IMR-90 (cell line): ENCODE data around the gene PLD6. TPM values are rescaled to one million over a fixed set of nuclear protein-coding genes. Genes with fewer than 3 reads are reported as not detected.

Experiments used
- ATAC-seq: fragments of 200-7000 bp; cut with Tn5 transposase; 2 replicates; pipeline ENCODE4 v1.9.1; 2020; ENCODE audit warnings: low read depth, mild to moderate bottlenecking, moderate library complexity
- BruUV-seq: library from RNA; stranded (reverse); fragments of 400-500 nt; replicated peaks from 2 replicates; lab custom pipeline; 2021; lab: Mats Ljungman, UMichigan
- CTCF ChIA-PET: fragments of 300-600 bp; formaldehyde crosslinking; extraction: SDS; loops from one replicate; lab custom pipeline; 2021; ENCODE audit warnings: antibody characterized with exemption; lab: Yijun Ruan, JAX
- POLR2A ChIA-PET: fragments of 300-600 bp; sonication (Branson Sonifier 250); formaldehyde crosslinking; loops from one replicate; lab custom pipeline; 2022; ENCODE audit warnings: antibody characterized with exemption; ENCODE audit not compliant: unreplicated experiment; lab: Charles Lee
- DNase-seq: peaks from one replicate; pipeline ENCODE4 v3.0.0; 2013
- H2AFZ ChIP-seq: replicated peaks from 2 replicates; pipeline ENCODE3; 2013; ENCODE audit warnings: low read length, mild to moderate bottlenecking; ENCODE audit not compliant: poor library complexity
- H2AK5ac ChIP-seq: 2 replicates; pipeline ENCODE4 v1.6.1; 2013; ENCODE audit warnings: low read depth, low read length, inconsistent platforms
- H2AK9ac ChIP-seq: replicated peaks from 2 replicates; pipeline ENCODE3; 2013; ENCODE audit warnings: mild to moderate bottlenecking, low read depth, low read length, moderate library complexity; ENCODE audit not compliant: poor library complexity
- H2BK120ac ChIP-seq: 2 replicates; pipeline ENCODE4 v1.6.1; 2013; ENCODE audit warnings: low read depth, low read length, inconsistent platforms
- H2BK15ac ChIP-seq: 3 replicates; pipeline ENCODE4 v1.6.1; 2013; ENCODE audit warnings: low read depth, low read length, inconsistent platforms
- H2BK20ac ChIP-seq: 2 replicates; pipeline ENCODE4 v1.6.1; 2013; ENCODE audit warnings: low read depth, mild to moderate bottlenecking, inconsistent platforms, low read length, moderate library complexity
- H2BK5ac ChIP-seq: 2 replicates; pipeline ENCODE4 v1.6.1; 2013; ENCODE audit warnings: mild to moderate bottlenecking, low read depth, low read length, inconsistent platforms; ENCODE audit not compliant: poor library complexity, severe bottlenecking
- H3K14ac ChIP-seq: replicated peaks from 2 replicates; pipeline ENCODE4 v1.6.1; 2013; ENCODE audit warnings: low read depth, low read length, inconsistent platforms
- H3K18ac ChIP-seq: 2 replicates; pipeline ENCODE4 v1.6.1; 2013; ENCODE audit warnings: low read depth, low read length, control low read depth
- H3K23ac ChIP-seq: 2 replicates; pipeline ENCODE4 v1.6.1; 2013; ENCODE audit warnings: low read depth, low read length, inconsistent platforms
- H3K27ac ChIP-seq: 2 replicates; pipeline ENCODE4 v1.5.1; 2013; ENCODE audit warnings: mild to moderate bottlenecking, control low read depth, low read length; ENCODE audit not compliant: insufficient read depth
- H3K27me3 ChIP-seq: 2 replicates; pipeline ENCODE4 v1.6.1; 2013; ENCODE audit warnings: low read length; ENCODE audit not compliant: control insufficient read depth, insufficient read depth
- H3K36me3 ChIP-seq: 2 replicates; pipeline ENCODE4 v1.6.1; 2013; ENCODE audit warnings: low read length, mixed read lengths; ENCODE audit not compliant: control insufficient read depth, insufficient read depth
- H3K4ac ChIP-seq: 2 replicates; pipeline ENCODE4 v1.6.1; 2013; ENCODE audit warnings: low read depth, low read length, inconsistent platforms
- H3K4me1 ChIP-seq: 2 replicates; pipeline ENCODE4 v1.6.1; 2013; ENCODE audit warnings: low read length, mixed read lengths; ENCODE audit not compliant: control insufficient read depth, insufficient read depth
- H3K4me2 ChIP-seq: 2 replicates; pipeline ENCODE4 v1.6.1; 2013; ENCODE audit warnings: low read depth, mild to moderate bottlenecking, control low read depth, low read length, moderate library complexity
- H3K4me3 ChIP-seq: 2 replicates; pipeline ENCODE4 v1.5.1; 2013; ENCODE audit warnings: low read depth, mild to moderate bottlenecking, control low read depth, low read length, moderate library complexity; ENCODE audit not compliant: insufficient read depth
- H3K56ac ChIP-seq: 2 replicates; pipeline ENCODE4 v1.6.1; 2013; ENCODE audit warnings: low read length, inconsistent platforms; ENCODE audit not compliant: insufficient read depth; ENCODE audit errors: extremely low read depth
- H3K79me1 ChIP-seq, 2 experiments: 2 replicates each; pipeline ENCODE4 v1.6.1; 2013; ENCODE audit warnings: low read length in 2 of 2, inconsistent platforms in 1 of 2, low read depth in 1 of 2
- H3K9ac ChIP-seq: 2 replicates; pipeline ENCODE4 v1.6.1; 2013; ENCODE audit warnings: low read depth, low read length, control low read depth
- H3K9me1 ChIP-seq: 2 replicates; pipeline ENCODE4 v1.6.1; 2013; ENCODE audit warnings: low read length, inconsistent platforms; ENCODE audit not compliant: insufficient read depth
- H3K9me3 ChIP-seq: 2 replicates; pipeline ENCODE4 v1.6.1; 2013; ENCODE audit warnings: low read length; ENCODE audit not compliant: control insufficient read depth, insufficient read depth
- H4K20me1 ChIP-seq: 2 replicates; pipeline ENCODE4 v1.6.1; 2013; ENCODE audit warnings: low read length, inconsistent platforms; ENCODE audit not compliant: insufficient read depth
- H4K5ac ChIP-seq: 2 replicates; pipeline ENCODE4 v1.6.1; 2013; ENCODE audit warnings: mild to moderate bottlenecking, low read depth, low read length, control low read depth
- H4K8ac ChIP-seq, 2 experiments: 2 replicates each; pipeline ENCODE4 v1.6.1; 2013; ENCODE audit warnings: low read depth in 2 of 2, low read length in 2 of 2, control low read depth in 1 of 2, inconsistent platforms in 1 of 2
- H4K91ac ChIP-seq: 2 replicates; pipeline ENCODE4 v1.6.1; 2013; ENCODE audit warnings: low read depth, low read length, inconsistent platforms; ENCODE audit not compliant: insufficient read depth
- BHLHE40 ChIP-seq: fragments of 150-350 bp; IDR thresholded peaks from 2 replicates; pipeline ENCODE4 v1.6.1; 2016; ENCODE audit warnings: mild to moderate bottlenecking, low read depth, low read length
- CEBPB ChIP-seq: IDR thresholded peaks from 2 replicates; pipeline ENCODE4 v1.6.1; 2012; ENCODE audit warnings: low read depth, low read length, improper control_type of control experiment
- FOS ChIP-seq: fragments of 150-350 bp; IDR thresholded peaks from 2 replicates; pipeline ENCODE4 v1.6.1; 2016; ENCODE audit warnings: low read depth, low read length
- MAFK ChIP-seq: IDR thresholded peaks from 2 replicates; pipeline ENCODE4 v1.6.1; 2012; ENCODE audit warnings: low read depth, low read length, improper control_type of control experiment
- MXI1 ChIP-seq: IDR thresholded peaks from 2 replicates; pipeline ENCODE4 v1.6.1; 2012; ENCODE audit warnings: low read depth, mild to moderate bottlenecking, low read length, moderate library complexity, borderline replicate concordance
- NFE2L2 ChIP-seq: fragments of 150-350 bp; IDR thresholded peaks from 2 replicates; pipeline ENCODE4 v1.6.1; 2016; ENCODE audit warnings: low read depth, mild to moderate bottlenecking, low read length
- POLR2A ChIP-seq: IDR thresholded peaks from 2 replicates; pipeline ENCODE4 v1.6.1; 2012; ENCODE audit warnings: mild to moderate bottlenecking, low read depth, low read length
- RAD21 ChIP-seq: IDR thresholded peaks from 2 replicates; pipeline ENCODE4 v1.6.1; 2012; ENCODE audit warnings: low read length, improper control_type of control experiment
- RCOR1 ChIP-seq: IDR thresholded peaks from 2 replicates; pipeline ENCODE4 v1.6.1; 2012; ENCODE audit warnings: mild to moderate bottlenecking, low read length, improper control_type of control experiment; ENCODE audit not compliant: insufficient replicate concordance
- RFX5 ChIP-seq: IDR thresholded peaks from 2 replicates; pipeline ENCODE4 v1.8.0; 2012; ENCODE audit warnings: low read depth, mild to moderate bottlenecking, low read length, moderate library complexity
- SMC3 ChIP-seq: fragments of 150-350 bp; IDR thresholded peaks from 2 replicates; pipeline ENCODE4 v1.6.1; 2016; ENCODE audit warnings: low read depth, mild to moderate bottlenecking, antibody characterized with exemption, low read length, moderate library complexity
- WGBS, 2 experiments: methylation state at CpG; one replicate each; pipeline versions ENCODE4 v1.1.5 to v1.1.7; 2013; ENCODE audit warnings: missing lambda C conversion rate in 2 of 2; ENCODE audit not compliant: insufficient read length in 1 of 2; ENCODE audit errors: extremely low coverage in 2 of 2; 5-methylcytosine and 5-hydroxymethylcytosine counted together
- dilution Hi-C: fragments of 300-500 bp; cut with HindIII; formaldehyde crosslinking; loops from one replicate; pipeline ENCODE4 v1.14.3; 2018; ENCODE audit warnings: low sequenced_read_pairs; ENCODE audit not compliant: unreplicated experiment
- in situ Hi-C: fragments of 300-500 bp; cut with MboI; formaldehyde crosslinking; loops from 3 replicates; pipeline ENCODE4 v1.14.3; 2019; ENCODE audit warnings: low sequenced_read_pairs, inconsistent platforms, mixed read lengths
- intact Hi-C: fragments of 100-400 bp; cut with micrococcal nuclease; formaldehyde crosslinking; loops from 2 replicates; pipeline ENCODE4 v1.10.0; 2022
- polyA plus RNA-seq, 3 experiments: library from polyadenylated mRNA; depleted of rRNA; stranded (reverse); fragments of >200 nt; gene quantifications; 2 replicates each; pipeline ENCODE4 v1.2.3, GENCODE V29; 2012; ENCODE audit warnings: low replicate concordance in 1 of 3
- total RNA-seq: library from RNA; depleted of rRNA; stranded (reverse); fragments of >200 nt; gene quantifications from 2 replicates; pipeline ENCODE4 v1.2.3, GENCODE V29; 2012
- TF ChIP-seq, protein P1 (sequence below): fragments of 150-350 bp; IDR thresholded peaks from 2 replicates; pipeline ENCODE4 v1.6.1; 2016; ENCODE audit warnings: low read depth, mild to moderate bottlenecking, low read length, moderate library complexity, borderline replicate concordance
- TF ChIP-seq, protein P2 (sequence below): conservative IDR thresholded peaks from 2 replicates; pipeline ENCODE4 v1.5.1; 2012; ENCODE audit warnings: mild to moderate bottlenecking, low read depth, low read length, improper control_type of control experiment
- TF ChIP-seq, protein P3 (sequence below): fragments of 150-350 bp; IDR thresholded peaks from 2 replicates; pipeline ENCODE4 v1.6.1; 2017; ENCODE audit warnings: mild to moderate bottlenecking, antibody characterized with exemption, low read length, low read depth

Gene PLD6
- total and polyA plus RNA-seq, 2 of the 4 experiments (the other 2 are of a cell fraction), result 1.1 to 1.5 TPM

DNA sequence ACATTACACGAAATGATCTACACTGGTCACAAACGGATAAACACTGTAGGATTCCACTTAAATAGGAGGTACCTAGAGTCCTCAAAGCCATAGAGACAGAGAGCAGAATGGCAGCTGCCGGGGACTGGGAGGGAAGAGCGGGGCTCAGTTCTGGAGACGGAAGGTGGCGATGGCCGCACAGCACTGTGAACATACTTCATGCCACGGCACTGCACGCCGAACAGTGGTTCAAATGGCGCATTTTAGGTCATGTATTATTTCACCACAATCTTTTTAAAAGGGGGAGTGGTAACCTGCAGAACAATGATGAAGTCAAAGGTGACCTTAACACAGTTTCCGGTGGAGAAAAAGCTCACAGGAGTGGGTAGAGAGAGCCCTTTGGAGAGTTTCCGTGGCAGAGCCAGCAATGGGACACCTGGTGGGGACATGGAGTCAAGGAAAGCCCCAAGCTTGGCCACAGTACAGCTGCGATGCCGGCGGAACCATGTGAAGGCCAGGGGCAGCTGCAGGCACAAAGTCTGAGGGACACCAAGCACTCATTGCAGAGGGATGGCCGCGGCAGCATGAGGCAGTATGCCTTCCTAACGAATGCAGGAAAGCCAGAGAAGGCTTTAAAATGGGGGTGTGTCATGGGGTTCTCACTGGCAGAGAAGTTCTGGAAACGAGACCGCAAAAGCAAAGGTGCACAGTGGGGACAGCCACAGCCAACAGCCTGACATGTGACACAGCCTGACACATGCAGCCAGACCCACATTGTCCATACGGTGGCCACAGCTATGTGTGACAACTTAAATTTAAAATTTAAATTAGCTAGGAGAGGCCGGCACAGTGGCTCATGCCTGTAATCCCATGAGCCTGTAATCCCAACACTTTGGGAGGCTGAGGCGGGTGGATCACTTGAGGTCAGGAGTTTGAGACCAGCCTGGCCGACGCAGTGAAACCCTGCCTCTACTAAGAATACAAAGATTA lies 23.6 kb upstream of the PLD6 start:
- CTCF ChIA-PET, result no interaction called here
- H2AFZ ChIP-seq, result no peak overlapping the region
- H3K9ac ChIP-seq, result no peak overlapping the region
- H4K20me1 ChIP-seq, result peaks cover 54% of the 10 kb centered on the region
- no peaks in the 10 kb centered on the region for H3K9me3 ChIP-seq
- no peak overlapping the region for H3K4me3 ChIP-seq
- no peaks in the 10 kb centered on the region for H3K4me1 ChIP-seq
- dilution Hi-C loops (no loop called here), in situ Hi-C loops (no loop called here), intact Hi-C loops (no loop called here)
- no peak overlapping the region for H2BK15ac ChIP-seq
- H4K8ac ChIP-seq, result no peak overlapping the region
- H3K36me3 ChIP-seq, result peaks cover 70% of the 10 kb centered on the region
- H4K5ac ChIP-seq, result no peak overlapping the region
- no peak overlapping the region for H3K14ac ChIP-seq
- H4K91ac ChIP-seq, result no peak overlapping the region
- H2BK20ac ChIP-seq, result no peak overlapping the region
- no peaks in the 10 kb centered on the region for H3K27me3 ChIP-seq
- H3K56ac ChIP-seq, result no peak overlapping the region
- no peak overlapping the region for H2AK5ac ChIP-seq
- no peaks in the 10 kb centered on the region for H3K9me1 ChIP-seq
- H2BK120ac ChIP-seq, result no peak overlapping the region
- H2BK5ac ChIP-seq, result no peak overlapping the region
- no peak overlapping the region for H3K18ac ChIP-seq
- no TSS peak for BruUV-seq
- no peak overlapping the region for H3K27ac ChIP-seq
- H3K4me2 ChIP-seq, result no peak overlapping the region
- DNase-seq, result no peak
- 87% methylated on average over 10 of the region's 26 CpGs; no CpG with 5 or more reads in 1 of the 2 experiments for WGBS, 2 experiments
- POLR2A ChIA-PET, result no interaction called here
- ATAC-seq, result no peak
- no peak overlapping the region for H3K23ac ChIP-seq
- no peak overlapping the region for H2AK9ac ChIP-seq
- H3K4ac ChIP-seq, result no peak overlapping the region
- H3K79me1 ChIP-seq, result peaks cover 13 to 66% of the 10 kb centered on the region in 2 experiments
- TF ChIP-seq FOS, result no peak
- TF ChIP-seq RAD21, result no peak
- TF ChIP-seq RFX5, result no peak
- TF ChIP-seq SMC3, result no peak
- TF ChIP-seq CEBPB, result no peak
- TF ChIP-seq, protein P1, sequence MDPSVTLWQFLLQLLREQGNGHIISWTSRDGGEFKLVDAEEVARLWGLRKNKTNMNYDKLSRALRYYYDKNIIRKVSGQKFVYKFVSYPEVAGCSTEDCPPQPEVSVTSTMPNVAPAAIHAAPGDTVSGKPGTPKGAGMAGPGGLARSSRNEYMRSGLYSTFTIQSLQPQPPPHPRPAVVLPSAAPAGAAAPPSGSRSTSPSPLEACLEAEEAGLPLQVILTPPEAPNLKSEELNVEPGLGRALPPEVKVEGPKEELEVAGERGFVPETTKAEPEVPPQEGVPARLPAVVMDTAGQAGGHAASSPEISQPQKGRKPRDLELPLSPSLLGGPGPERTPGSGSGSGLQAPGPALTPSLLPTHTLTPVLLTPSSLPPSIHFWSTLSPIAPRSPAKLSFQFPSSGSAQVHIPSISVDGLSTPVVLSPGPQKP, result no peak
- TF ChIP-seq MAFK, result no peak
- TF ChIP-seq, protein P2, sequence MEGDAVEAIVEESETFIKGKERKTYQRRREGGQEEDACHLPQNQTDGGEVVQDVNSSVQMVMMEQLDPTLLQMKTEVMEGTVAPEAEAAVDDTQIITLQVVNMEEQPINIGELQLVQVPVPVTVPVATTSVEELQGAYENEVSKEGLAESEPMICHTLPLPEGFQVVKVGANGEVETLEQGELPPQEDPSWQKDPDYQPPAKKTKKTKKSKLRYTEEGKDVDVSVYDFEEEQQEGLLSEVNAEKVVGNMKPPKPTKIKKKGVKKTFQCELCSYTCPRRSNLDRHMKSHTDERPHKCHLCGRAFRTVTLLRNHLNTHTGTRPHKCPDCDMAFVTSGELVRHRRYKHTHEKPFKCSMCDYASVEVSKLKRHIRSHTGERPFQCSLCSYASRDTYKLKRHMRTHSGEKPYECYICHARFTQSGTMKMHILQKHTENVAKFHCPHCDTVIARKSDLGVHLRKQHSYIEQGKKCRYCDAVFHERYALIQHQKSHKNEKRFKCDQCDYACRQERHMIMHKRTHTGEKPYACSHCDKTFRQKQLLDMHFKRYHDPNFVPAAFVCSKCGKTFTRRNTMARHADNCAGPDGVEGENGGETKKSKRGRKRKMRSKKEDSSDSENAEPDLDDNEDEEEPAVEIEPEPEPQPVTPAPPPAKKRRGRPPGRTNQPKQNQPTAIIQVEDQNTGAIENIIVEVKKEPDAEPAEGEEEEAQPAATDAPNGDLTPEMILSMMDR, result no peak
- no peak for TF ChIP-seq POLR2A
- TF ChIP-seq RCOR1, result no peak
- TF ChIP-seq, protein P3, sequence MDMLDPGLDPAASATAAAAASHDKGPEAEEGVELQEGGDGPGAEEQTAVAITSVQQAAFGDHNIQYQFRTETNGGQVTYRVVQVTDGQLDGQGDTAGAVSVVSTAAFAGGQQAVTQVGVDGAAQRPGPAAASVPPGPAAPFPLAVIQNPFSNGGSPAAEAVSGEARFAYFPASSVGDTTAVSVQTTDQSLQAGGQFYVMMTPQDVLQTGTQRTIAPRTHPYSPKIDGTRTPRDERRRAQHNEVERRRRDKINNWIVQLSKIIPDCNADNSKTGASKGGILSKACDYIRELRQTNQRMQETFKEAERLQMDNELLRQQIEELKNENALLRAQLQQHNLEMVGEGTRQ, result no peak
- no peak for TF ChIP-seq BHLHE40
- no peak for TF ChIP-seq NFE2L2
- no peak for TF ChIP-seq MXI1
